ENCODE data around the gene PCDHB14.

DNA sequence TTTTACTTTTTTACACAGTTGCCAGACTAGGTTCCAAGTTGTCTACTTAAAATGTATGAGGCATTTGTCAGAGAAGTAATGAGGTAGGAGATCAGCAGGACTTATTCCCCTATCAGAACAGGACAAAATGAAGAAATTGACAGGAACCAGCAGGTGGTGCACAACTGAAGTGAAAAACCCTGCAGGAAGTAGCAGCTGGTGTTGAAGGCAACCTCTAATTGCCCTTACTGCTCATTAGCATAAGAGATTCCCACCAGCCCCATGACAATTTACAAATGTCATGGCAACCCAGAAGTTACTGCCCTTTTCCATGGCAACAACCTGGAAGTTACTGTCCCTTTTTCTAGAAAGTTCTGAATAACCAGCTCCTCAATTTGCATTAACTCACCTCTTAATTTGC, 27.4 kb downstream of the PCDHB14 start:
- TF ChIP-seq, protein P1, sequence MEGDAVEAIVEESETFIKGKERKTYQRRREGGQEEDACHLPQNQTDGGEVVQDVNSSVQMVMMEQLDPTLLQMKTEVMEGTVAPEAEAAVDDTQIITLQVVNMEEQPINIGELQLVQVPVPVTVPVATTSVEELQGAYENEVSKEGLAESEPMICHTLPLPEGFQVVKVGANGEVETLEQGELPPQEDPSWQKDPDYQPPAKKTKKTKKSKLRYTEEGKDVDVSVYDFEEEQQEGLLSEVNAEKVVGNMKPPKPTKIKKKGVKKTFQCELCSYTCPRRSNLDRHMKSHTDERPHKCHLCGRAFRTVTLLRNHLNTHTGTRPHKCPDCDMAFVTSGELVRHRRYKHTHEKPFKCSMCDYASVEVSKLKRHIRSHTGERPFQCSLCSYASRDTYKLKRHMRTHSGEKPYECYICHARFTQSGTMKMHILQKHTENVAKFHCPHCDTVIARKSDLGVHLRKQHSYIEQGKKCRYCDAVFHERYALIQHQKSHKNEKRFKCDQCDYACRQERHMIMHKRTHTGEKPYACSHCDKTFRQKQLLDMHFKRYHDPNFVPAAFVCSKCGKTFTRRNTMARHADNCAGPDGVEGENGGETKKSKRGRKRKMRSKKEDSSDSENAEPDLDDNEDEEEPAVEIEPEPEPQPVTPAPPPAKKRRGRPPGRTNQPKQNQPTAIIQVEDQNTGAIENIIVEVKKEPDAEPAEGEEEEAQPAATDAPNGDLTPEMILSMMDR (IDR thresholded peaks at IDR 0.05), result no peak
- TF ChIP-seq POLR2A (IDR thresholded peaks at IDR 0.05), result no peak
